ENCODE data around the gene MCAT. TPM values are rescaled to one million over a fixed set of nuclear protein-coding genes. Genes with fewer than 3 reads are reported as not detected.

Gene MCAT
- total RNA-seq, 1 experiment from 2014 or later, result 18.8 TPM

DNA sequence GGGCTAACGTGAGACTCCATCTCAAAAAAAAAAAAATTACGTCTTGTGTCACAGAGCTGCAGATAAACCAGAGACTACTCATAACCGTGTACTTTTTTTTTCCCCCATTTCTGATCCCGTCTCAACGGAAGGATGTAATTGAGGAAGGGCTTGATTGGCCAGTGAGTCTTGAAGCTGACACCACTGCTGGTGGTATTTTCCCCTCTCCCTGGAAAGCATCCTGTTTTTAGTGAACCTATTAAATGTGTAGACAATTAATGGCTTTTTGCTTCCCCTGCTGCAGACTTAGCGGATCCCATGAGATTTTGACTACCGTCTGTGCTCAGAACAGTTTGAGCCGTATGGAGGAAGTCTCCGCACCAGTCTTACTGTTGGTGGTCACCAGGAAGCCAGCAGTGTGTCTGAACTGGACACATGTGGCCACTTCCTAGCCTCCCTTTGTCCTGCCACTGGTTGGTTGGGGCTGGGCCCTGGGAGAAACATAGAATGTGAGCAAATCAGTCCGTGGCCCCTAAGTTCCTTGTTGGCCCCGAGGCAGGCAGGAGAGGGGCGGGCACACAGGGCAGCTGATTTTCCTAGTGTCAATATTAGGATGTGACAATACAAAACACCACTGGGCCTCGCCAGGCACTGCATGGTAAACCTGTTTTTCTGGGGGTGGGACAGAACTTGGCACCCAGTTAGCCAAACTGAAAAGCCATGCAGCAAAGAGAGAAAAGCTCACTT is 29.5 kb downstream of the MCAT start:
- CTCF ChIA-PET, result interaction anchor here (0.7 to 0.9 kb wide), 3 partner anchors 20 to 401 kb away, joined by 3 read pairs; no protein-coding TSS in a partner anchor
- no peaks in the 10 kb centered on the region for H3K4me1 Mint-ChIP-seq (ENCODE audit: insufficient read depth, unreplicated experiment)
- BruUV-seq (replicated peaks), result no TSS peak
- intact Hi-C loops (cut with micrococcal nuclease), result loop anchor here (5.0 kb wide), 1 partner anchor 39 kb away; the partner anchor contains the start of gene TSPO
- POLR2A ChIA-PET, result interaction anchor here (0.6 kb wide), 1 partner anchor 1070 kb away, joined by 4 read pairs; no protein-coding TSS in a partner anchor
- H3K27ac Mint-ChIP-seq (ENCODE audit: low read depth, unreplicated experiment), result no peak overlapping the region
- no peak overlapping the region for H3K4me3 Mint-ChIP-seq (ENCODE audit: unreplicated experiment)
- no peaks in the 10 kb centered on the region for H3K27me3 Mint-ChIP-seq (ENCODE audit: insufficient read depth, unreplicated experiment)
- peaks cover 12% of the 10 kb centered on the region for H3K36me3 Mint-ChIP-seq (ENCODE audit: insufficient read depth, unreplicated experiment)
- H3K9me3 Mint-ChIP-seq (ENCODE audit: unreplicated experiment), result no peaks in the 10 kb centered on the region
- TF ChIP-seq, protein P1, sequence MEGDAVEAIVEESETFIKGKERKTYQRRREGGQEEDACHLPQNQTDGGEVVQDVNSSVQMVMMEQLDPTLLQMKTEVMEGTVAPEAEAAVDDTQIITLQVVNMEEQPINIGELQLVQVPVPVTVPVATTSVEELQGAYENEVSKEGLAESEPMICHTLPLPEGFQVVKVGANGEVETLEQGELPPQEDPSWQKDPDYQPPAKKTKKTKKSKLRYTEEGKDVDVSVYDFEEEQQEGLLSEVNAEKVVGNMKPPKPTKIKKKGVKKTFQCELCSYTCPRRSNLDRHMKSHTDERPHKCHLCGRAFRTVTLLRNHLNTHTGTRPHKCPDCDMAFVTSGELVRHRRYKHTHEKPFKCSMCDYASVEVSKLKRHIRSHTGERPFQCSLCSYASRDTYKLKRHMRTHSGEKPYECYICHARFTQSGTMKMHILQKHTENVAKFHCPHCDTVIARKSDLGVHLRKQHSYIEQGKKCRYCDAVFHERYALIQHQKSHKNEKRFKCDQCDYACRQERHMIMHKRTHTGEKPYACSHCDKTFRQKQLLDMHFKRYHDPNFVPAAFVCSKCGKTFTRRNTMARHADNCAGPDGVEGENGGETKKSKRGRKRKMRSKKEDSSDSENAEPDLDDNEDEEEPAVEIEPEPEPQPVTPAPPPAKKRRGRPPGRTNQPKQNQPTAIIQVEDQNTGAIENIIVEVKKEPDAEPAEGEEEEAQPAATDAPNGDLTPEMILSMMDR (IDR thresholded peaks at IDR 0.05; ENCODE audit: unreplicated experiment), result no peak
- DNase-seq (ENCODE audit: unreplicated experiment), result no peak

DNA sequence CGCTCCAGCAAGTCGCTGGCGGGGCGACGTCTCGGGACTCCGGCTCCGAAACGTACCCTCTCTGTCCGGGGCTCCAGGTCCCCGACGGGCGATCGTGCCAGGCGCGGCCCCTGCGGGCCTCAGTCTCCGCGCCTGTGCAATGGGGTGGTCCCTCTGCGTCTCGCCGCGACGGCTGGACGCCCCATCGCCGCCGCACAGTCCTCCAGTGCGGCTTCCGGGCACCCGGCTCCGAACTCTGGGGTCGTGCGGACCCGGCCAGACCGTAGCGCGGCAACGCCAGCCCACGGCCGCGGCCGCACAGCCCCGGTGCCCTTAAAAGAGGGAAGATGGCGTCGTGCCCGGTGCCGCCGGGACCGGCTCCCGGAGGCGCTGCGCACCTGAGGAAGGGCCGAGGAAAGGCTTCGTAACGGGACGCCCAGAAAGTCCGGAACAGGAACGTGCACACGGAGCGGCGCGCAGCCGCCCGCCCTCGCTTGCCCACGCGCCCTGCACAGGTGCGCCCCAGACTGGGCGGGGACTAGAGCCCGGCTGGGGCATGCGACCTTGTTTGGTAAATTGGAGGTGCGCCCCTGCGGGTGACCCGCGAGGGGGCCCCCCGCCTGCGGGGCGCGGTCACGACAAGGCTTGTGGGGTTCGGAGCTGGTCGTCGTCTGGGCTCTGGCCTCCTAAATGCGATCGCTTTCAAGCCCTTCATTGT is 32.1 kb downstream of the MCAT start:
- intact Hi-C loops (cut with micrococcal nuclease), result loop anchor here (5.0 kb wide), 1 partner anchor 41 kb away; the partner anchor contains the start of gene TSPO
- ChIA-PET CTCF (interaction anchor here (0.6 kb wide), 1 partner anchor 10 kb away, joined by 3 read pairs; no protein-coding TSS in a partner anchor), POLR2A (interaction anchor here (0.7 to 0.8 kb wide), 2 partner anchors 13 to 315 kb away, joined by 3 read pairs; no protein-coding TSS in a partner anchor)
- DNase-seq (ENCODE audit: unreplicated experiment), result peak; percentile 50
- no peaks in the 10 kb centered on the region for H3K4me1 Mint-ChIP-seq (ENCODE audit: insufficient read depth, unreplicated experiment)
- no peak overlapping the region for H3K27ac Mint-ChIP-seq (ENCODE audit: low read depth, unreplicated experiment)
- TF ChIP-seq, protein P1 (IDR thresholded peaks at IDR 0.05; ENCODE audit: unreplicated experiment), result no peak
- peak overlapping the region; percentile 69 for H3K4me3 Mint-ChIP-seq (ENCODE audit: unreplicated experiment)
- H3K36me3 Mint-ChIP-seq (ENCODE audit: insufficient read depth, unreplicated experiment), result no peaks in the 10 kb centered on the region
- no peaks in the 10 kb centered on the region for H3K9me3 Mint-ChIP-seq (ENCODE audit: unreplicated experiment)
- H3K27me3 Mint-ChIP-seq (ENCODE audit: insufficient read depth, unreplicated experiment), result no peaks in the 10 kb centered on the region
- BruUV-seq (replicated peaks), result no TSS peak

DNA sequence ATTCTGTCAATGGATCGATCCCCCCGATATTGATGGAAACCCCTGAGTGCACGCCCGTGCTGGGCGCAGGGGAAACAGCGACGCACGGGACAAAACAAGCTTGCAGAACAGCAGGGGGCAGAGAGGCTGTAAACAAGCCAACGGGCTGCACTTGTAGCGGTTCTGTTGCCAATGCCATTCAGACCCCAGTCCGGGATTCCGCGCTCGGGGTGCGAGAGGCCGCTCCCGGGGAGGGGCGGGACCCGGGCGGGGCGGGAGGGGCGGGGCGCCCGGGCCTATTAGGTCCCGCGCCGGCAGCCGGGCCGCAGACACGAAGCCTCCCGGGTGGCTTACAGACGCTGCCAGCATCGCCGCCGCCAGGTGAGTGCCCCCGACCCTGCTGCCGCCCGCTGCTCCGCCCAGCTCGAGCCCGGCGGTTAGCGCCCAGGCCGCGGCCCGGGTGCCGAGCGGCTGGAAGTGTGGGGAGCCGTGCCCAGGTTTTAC is 32.7 kb downstream of the MCAT start, which contains the start of gene BIK:
BIK (plus strand) TSS at position 307 of the 483 bp plus-strand sequence. CDS start 13,273 bp downstream, outside the sequence.
- DNase-seq (ENCODE audit: unreplicated experiment), result peak; percentile 59
- Mint-ChIP-seq H3K27ac (ENCODE audit: low read depth, unreplicated experiment) (no peak within 1 kb of the TSS), H3K9me3 (ENCODE audit: unreplicated experiment) (no peaks in the 10 kb centered on the region), H3K4me3 (ENCODE audit: unreplicated experiment) (peak within 1 kb of the TSS; percentile 69), H3K36me3 (ENCODE audit: insufficient read depth, unreplicated experiment) (no peaks in the 10 kb centered on the region), H3K4me1 (ENCODE audit: insufficient read depth, unreplicated experiment) (no peaks in the 10 kb centered on the region), H3K27me3 (ENCODE audit: insufficient read depth, unreplicated experiment) (no peaks in the 10 kb centered on the region)
- TF ChIP-seq, protein P1 (IDR thresholded peaks at IDR 0.05; ENCODE audit: unreplicated experiment), result no peak
- intact Hi-C loops (cut with micrococcal nuclease), result loop anchor here (5.0 kb wide), 1 partner anchor 42 kb away; the partner anchor contains the start of gene TSPO
- ChIA-PET CTCF (interaction anchor here (0.6 kb wide), 1 partner anchor 475 kb away, joined by 3 read pairs; no protein-coding TSS in a partner anchor), POLR2A (interaction anchor here (0.6 to 1.2 kb wide), 2 partner anchors 12 to 54 kb away, joined by 3 to 4 read pairs; no protein-coding TSS in a partner anchor)
- no TSS peak for BruUV-seq (replicated peaks)

All from MCF 10A (cell line).